Neural progenitor cell (in vitro differentiated cells): ENCODE measurements around the gene SLC4A11. TPM values are rescaled to one million over a fixed set of nuclear protein-coding genes. Genes with fewer than 3 reads are reported as not detected.

Experiments
- DNase-seq: peaks from one replicate; pipeline ENCODE4 v3.0.0-alpha.2; 2016; ENCODE audit warnings: low spot score
- H2AFZ ChIP-seq: fragments of 200-600 bp; sonication (generic); replicated peaks from 2 replicates; pipeline ENCODE4 v1.6.1; 2016; ENCODE audit warnings: antibody characterized with exemption
- H3F3A ChIP-seq: fragments of 200-600 bp; sonication (generic); 2 replicates; pipeline ENCODE4 v1.6.1; 2016; ENCODE audit warnings: antibody characterized with exemption, low read depth
- H3K27ac ChIP-seq: fragments of 200-600 bp; sonication (generic); 2 replicates; pipeline ENCODE4 v1.5.1; 2016; ENCODE audit warnings: mild to moderate bottlenecking
- H3K27me3 ChIP-seq: fragments of 200-600 bp; sonication (generic); 2 replicates; pipeline ENCODE4 v1.6.1; 2016; ENCODE audit warnings: mild to moderate bottlenecking, moderate library complexity
- H3K36me3 ChIP-seq: fragments of 200-600 bp; sonication (generic); 2 replicates; pipeline ENCODE4 v1.5.1; 2016
- H3K4me1 ChIP-seq: fragments of 200-600 bp; sonication (generic); 2 replicates; pipeline ENCODE4 v1.6.1; 2016; ENCODE audit warnings: mixed run types
- H3K4me2 ChIP-seq: fragments of 200-600 bp; sonication (generic); 2 replicates; pipeline ENCODE4 v1.6.1; 2016
- H3K4me3 ChIP-seq: fragments of 200-600 bp; sonication (generic); 2 replicates; pipeline ENCODE4 v1.5.1; 2016
- H3K79me2 ChIP-seq: fragments of 200-600 bp; sonication (generic); 2 replicates; pipeline ENCODE4 v1.6.1; 2016; ENCODE audit warnings: low read depth
- H3K9ac ChIP-seq: fragments of 200-600 bp; sonication (generic); 2 replicates; pipeline ENCODE4 v1.6.1; 2016
- H3K9me3 ChIP-seq: fragments of 200-600 bp; sonication (generic); 2 replicates; pipeline ENCODE4 v1.5.1; 2016; ENCODE audit warnings: low read depth
- H4K20me1 ChIP-seq: fragments of 200-600 bp; sonication (generic); 2 replicates; pipeline ENCODE4 v1.6.1; 2016; ENCODE audit warnings: low read depth
- H3K27ac Mint-ChIP-seq: 3 replicates; pipeline ENCODE4 v1.8.0; 2021; ENCODE audit warnings: mixed read lengths
- H3K27me3 Mint-ChIP-seq: 2 replicates; pipeline ENCODE4 v1.8.0; 2022; ENCODE audit warnings: low read depth, mild to moderate bottlenecking, inconsistent platforms, moderate library complexity, mixed read lengths; ENCODE audit not compliant: insufficient read depth
- H3K36me3 Mint-ChIP-seq: 3 replicates; pipeline ENCODE4 v1.8.0; 2021; ENCODE audit warnings: mixed read lengths
- H3K4me1 Mint-ChIP-seq: 3 replicates; pipeline ENCODE4 v1.8.0; 2021; ENCODE audit warnings: mixed read lengths
- H3K4me3 Mint-ChIP-seq: 3 replicates; pipeline ENCODE4 v1.8.0; 2021; ENCODE audit warnings: mild to moderate bottlenecking, moderate library complexity, mixed read lengths
- H3K9me3 Mint-ChIP-seq: 3 replicates; pipeline ENCODE4 v1.8.0; 2020; ENCODE audit warnings: mixed read lengths
- CTCF ChIP-seq: fragments of 200-600 bp; sonication (generic); IDR thresholded peaks from 2 replicates; pipeline ENCODE4 v1.5.1; 2017; ENCODE audit warnings: antibody characterized with exemption, mild to moderate bottlenecking
- EZH2 ChIP-seq: fragments of 200-600 bp; sonication (generic); IDR thresholded peaks from 2 replicates; pipeline ENCODE4 v1.6.1; 2017; ENCODE audit warnings: antibody characterized with exemption, mild to moderate bottlenecking, moderate library complexity
- EZH2phosphoT487 ChIP-seq: fragments of 200-600 bp; sonication (generic); IDR thresholded peaks from 2 replicates; pipeline ENCODE4 v1.6.1; 2017; ENCODE audit warnings: antibody characterized with exemption
- total RNA-seq: library from RNA; depleted of rRNA; stranded (reverse); fragments of >200 nt; gene quantifications from 2 replicates; pipeline ENCODE4 v1.2.3, GENCODE V29; 2015; ENCODE audit warnings: low replicate concordance

SLC4A11 gene
- total RNA-seq: 0.95 and 3.4 TPM in 2 replicates

GRCh38 chr20:3239026-3239866 lies at the start of gene SLC4A11:
TSS of gene SLC4A11 (minus strand) at chr20:3239190. CDS start at chr20:3239137, 53 bp downstream.
- Histone ChIP-seq H3K9ac (no peak within 1 kb of the TSS), H3F3A (peaks cover 20% of the 10 kb centered on the region), H3K36me3 (no peaks in the 10 kb centered on the region), H3K79me2 (no peaks in the 10 kb centered on the region), H3K9me3 (no peaks in the 10 kb centered on the region), H3K27ac (no peak within 1 kb of the TSS), H3K4me3 (peak within 1 kb of the TSS; percentile 73), H2AFZ (peak within 1 kb of the TSS; percentile 99), H3K4me1 (peaks cover 7% of the 10 kb centered on the region), H3K4me2 (peak within 1 kb of the TSS; percentile 92), H4K20me1 (no peaks in the 10 kb centered on the region), H3K27me3 (peaks cover 71% of the 10 kb centered on the region)
- TF ChIP-seq CTCF (no peak), EZH2phosphoT487 (peak; percentile 43), EZH2 (no peak)
- Mint-ChIP-seq H3K9me3 (peaks cover 4% of the 10 kb centered on the region), H3K36me3 (no peaks in the 10 kb centered on the region), H3K27ac (no peak within 1 kb of the TSS), H3K4me3 (peak within 1 kb of the TSS; percentile 88), H3K4me1 (peaks cover 13% of the 10 kb centered on the region), H3K27me3 (peaks cover 70% of the 10 kb centered on the region)
- DNase-seq: peak; percentile 76

DNA sequence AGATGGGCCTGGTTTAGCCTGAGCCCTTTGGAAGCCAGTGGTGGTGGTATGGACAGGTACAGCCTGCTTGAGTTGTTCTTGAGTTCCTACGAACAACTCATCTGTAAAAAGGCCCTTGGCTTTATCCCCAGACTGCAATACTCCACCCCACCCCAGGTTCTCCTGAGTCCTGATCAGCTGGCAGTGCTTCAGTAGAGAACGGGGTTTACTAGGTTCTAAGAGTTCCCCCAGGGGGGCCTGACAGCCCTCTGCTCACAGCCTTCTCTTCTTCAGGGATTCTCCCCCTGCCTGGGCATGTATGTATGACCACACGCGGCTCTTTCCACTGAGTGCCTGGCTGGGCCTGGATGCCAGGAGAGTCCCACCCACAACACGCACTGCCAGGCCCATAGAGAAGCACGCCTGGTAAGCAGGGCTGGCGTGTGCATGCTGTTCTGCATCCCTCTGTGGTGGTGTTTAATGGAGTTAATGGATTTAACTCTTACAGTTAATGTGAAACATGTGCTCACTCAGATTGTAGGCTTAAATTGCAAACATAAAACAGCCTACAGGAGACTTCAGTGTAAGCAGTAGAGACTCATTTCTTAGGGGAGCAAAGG lies 44.3 kb upstream of the SLC4A11 start:
- Mint-ChIP-seq H3K4me3 (no peak overlapping the region), H3K27me3 (no peaks in the 10 kb centered on the region), H3K27ac (no peak overlapping the region), H3K9me3 (no peaks in the 10 kb centered on the region), H3K36me3 (peaks cover 18% of the 10 kb centered on the region), H3K4me1 (peaks cover 9% of the 10 kb centered on the region)
- TF ChIP-seq EZH2phosphoT487 (no peak), EZH2 (no peak), CTCF (no peak)
- Histone ChIP-seq H3K27ac (no peak overlapping the region), H3F3A (no peaks in the 10 kb centered on the region), H3K4me2 (no peak overlapping the region), H3K4me1 (no peaks in the 10 kb centered on the region), H3K4me3 (no peak overlapping the region), H3K36me3 (no peaks in the 10 kb centered on the region), H2AFZ (no peak overlapping the region), H3K79me2 (no peaks in the 10 kb centered on the region), H4K20me1 (no peaks in the 10 kb centered on the region), H3K27me3 (no peaks in the 10 kb centered on the region), H3K9ac (no peak overlapping the region), H3K9me3 (no peaks in the 10 kb centered on the region)
- no peak for DNase-seq

DNA sequence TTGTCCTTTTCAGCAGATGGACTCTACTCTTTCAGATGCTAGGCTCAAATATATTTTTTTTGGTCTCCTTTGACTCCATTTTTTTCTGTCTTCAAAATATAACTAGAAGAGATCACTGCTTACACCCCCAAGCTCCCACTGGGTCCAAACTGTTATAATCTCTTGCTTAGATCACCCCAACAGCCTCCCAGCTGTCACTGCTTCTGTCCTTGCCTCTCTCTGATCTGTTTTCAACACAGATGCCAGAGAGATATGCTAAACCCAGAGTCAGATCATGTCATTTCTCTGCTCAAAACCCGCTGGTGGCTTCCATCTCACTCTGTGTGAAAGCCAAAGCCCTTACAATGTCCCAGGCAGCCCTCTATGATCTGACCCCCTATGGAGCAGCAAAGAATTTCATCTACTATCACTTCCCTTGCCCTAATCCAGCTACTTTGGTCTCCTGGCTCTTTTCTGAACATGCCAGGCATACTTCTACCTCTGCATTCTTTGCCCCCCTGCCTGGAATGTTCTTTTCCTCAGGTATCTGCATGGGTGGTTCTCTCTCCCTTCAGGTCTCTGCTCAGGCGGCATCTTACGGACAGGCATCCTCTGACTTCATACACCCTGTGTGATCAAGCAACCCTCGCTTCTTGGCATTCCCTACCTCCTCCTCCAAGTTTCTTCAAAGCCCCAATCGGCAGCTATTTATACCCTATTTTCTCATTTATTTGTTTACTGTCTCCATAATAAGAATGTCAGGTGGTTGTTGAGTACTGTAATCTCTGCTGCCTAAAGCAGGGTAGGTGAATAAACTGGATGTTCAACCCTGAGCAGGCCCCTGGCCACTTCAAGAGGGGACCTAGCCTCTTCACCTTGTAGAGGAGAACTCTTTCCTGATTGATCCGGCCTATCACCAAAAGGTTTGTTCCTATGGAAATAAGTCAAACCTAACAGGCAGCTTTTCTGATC lies 43.6 kb upstream of the SLC4A11 start:
- Histone ChIP-seq H3K9ac (no peak overlapping the region), H3K4me1 (no peaks in the 10 kb centered on the region), H4K20me1 (no peaks in the 10 kb centered on the region), H3K4me2 (no peak overlapping the region), H2AFZ (no peak overlapping the region), H3K27ac (no peak overlapping the region), H3K79me2 (no peaks in the 10 kb centered on the region), H3F3A (no peaks in the 10 kb centered on the region), H3K36me3 (no peaks in the 10 kb centered on the region), H3K27me3 (no peaks in the 10 kb centered on the region), H3K4me3 (no peak overlapping the region), H3K9me3 (no peaks in the 10 kb centered on the region)
- peaks cover 21% of the 10 kb centered on the region for H3K36me3 Mint-ChIP-seq
- TF ChIP-seq EZH2phosphoT487: no peak
- TF ChIP-seq EZH2: no peak
- TF ChIP-seq CTCF: no peak
- no peak overlapping the region for H3K4me3 Mint-ChIP-seq
- peak; percentile 42 for DNase-seq
- no peaks in the 10 kb centered on the region for H3K27me3 Mint-ChIP-seq
- peaks cover 14% of the 10 kb centered on the region for H3K4me1 Mint-ChIP-seq
- no peak overlapping the region for H3K27ac Mint-ChIP-seq
- H3K9me3 Mint-ChIP-seq: no peaks in the 10 kb centered on the region
